Hematopoietic multipotent progenitor cell treated with erythropoietin and hydrocortisone succinate and interleukin-3 and kit ligand, for 8 days (in vitro differentiated cells): Measurements from ENCODE around the gene AJAP1.
"Not testable (repeated sequence)": the region's sequence is repeated elsewhere in the genome, so short reads cannot be mapped to it uniquely, and the experiment has no call there.

Experiments
- DNase-seq: peaks from one replicate; pipeline ENCODE4 v3.0.0-alpha.2; 2015

The AJAP1 gene, protein sequence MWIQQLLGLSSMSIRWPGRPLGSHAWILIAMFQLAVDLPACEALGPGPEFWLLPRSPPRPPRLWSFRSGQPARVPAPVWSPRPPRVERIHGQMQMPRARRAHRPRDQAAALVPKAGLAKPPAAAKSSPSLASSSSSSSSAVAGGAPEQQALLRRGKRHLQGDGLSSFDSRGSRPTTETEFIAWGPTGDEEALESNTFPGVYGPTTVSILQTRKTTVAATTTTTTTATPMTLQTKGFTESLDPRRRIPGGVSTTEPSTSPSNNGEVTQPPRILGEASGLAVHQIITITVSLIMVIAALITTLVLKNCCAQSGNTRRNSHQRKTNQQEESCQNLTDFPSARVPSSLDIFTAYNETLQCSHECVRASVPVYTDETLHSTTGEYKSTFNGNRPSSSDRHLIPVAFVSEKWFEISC

DNA sequence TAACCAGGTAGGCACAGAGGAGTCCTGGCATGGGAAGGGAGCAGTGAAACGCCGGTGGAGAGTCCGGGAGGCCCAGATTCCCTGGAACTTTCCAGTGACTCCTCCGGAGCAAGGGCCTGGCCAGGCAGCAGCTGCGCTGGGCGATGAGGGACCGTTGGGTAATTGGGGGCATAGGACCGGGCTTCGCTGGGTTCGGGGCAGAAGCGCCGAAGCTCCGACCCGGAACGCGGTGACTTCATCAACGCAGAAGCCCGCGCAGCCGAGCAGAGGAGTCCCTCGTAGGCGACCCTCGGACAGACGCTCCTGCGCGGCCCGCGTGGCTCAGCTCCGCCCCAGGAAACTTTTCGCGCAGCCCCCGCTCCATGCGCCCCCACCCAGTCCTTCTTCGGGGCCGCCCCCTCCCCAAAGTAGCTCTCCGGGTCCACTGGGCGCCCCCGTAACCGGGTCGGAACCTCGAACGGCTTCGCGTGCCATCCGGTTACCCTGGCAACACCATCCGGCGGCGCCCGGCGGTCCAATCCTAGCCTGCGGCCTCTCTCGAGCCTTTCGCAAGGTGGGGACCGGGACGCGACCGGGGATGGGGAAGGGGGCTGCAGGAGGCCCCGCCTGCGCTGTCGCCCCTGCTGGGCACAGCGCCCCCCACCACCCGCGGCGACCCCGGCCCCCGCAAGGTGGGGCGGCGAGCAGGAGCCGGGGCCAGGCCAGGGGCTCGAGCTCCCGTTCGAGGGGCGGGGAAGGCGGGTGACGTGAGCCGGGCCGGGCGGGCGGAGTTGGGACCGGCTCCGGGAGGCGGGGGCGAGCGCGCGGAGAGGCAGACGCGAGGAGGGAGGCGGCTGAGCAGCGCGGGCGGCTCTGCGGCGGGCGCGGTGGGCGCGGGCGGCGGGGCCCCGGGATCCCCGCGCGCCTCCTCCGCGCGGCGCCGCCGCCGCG, at the start of gene AJAP1:
Gene AJAP1 (plus strand): TSS at position 814 of the 930 bp plus-strand sequence. CDS start 817 bp downstream, outside the sequence.
- DNase-seq = no peak

DNA sequence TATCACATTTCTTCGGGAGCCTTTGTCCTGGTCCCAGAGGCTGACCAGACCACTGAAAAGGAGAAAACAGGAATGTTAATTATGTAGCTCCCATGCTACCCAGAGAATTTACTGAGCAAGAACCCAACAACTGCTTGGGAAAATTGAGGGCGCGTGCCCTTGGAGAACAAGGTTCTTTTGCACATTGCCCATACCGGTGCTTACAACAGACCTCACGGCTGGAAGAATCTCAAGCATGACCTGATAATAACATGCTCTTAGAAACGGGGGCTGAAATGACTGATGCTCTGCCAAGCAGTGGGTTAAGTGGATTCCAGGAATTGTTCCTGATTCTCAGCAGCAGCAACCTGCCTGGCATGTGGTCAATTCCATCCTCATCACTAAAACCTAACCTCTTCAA, 49.3 kb upstream of the AJAP1 start:
- DNase-seq = peak; percentile 42

DNA sequence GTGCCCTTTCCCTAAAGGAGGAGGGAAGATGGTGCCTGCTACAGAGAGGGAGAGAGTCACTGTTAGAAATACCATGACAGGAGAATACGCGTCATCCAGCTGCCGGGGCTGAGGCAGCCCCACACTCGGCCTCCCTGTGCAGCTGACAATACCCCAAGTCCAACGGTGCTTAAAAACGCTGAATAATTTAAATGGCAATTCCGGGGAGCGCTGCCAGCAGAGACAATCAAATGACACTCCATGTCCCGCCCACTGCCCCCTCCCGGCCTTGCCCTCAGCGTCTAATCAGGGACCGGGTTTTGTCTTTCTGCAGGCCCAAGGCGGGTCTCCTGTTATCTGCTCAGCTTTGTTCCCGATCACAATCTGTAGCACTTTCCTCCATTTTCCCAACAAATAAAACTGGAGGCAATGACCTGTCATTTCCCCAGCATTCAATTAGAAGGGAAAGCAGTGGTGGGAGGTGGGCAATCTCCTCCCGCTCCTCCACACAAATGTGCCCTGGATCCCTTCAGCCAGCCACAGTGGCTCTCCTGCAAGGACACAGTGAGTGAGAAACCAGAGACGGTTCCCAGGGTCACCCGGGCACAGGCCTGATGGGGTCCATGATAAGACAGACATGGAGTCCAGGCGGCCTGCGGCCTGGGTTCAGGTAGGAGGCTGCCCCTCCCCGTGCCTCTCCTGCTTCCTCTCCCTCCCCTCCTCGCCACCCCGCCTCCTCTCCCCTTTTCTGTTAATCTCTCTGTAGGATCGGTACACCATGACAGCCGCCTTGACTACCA, 42.7 kb upstream of the AJAP1 start:
- peak; percentile 18 for DNase-seq

DNA sequence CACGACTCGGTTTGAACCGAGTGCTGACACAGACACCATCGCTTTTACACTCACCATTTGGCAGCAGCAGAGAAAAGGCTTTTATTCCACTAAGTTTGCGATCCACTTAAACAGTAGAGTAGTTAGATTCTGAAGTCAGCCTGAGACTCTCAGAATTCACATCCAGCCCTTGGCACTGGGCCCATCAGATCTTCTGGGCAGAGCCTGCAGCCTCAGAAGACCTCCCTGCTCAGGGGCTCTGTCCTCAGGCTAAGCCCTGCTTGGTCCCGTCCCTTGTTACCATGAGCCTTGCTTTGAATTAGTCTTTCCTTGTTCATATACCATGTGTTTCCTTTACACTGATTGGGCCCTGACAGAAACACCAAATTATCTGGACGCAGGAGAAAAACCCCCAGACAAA, 41.4 kb upstream of the AJAP1 start:
- peak; percentile 77 for DNase-seq

DNA sequence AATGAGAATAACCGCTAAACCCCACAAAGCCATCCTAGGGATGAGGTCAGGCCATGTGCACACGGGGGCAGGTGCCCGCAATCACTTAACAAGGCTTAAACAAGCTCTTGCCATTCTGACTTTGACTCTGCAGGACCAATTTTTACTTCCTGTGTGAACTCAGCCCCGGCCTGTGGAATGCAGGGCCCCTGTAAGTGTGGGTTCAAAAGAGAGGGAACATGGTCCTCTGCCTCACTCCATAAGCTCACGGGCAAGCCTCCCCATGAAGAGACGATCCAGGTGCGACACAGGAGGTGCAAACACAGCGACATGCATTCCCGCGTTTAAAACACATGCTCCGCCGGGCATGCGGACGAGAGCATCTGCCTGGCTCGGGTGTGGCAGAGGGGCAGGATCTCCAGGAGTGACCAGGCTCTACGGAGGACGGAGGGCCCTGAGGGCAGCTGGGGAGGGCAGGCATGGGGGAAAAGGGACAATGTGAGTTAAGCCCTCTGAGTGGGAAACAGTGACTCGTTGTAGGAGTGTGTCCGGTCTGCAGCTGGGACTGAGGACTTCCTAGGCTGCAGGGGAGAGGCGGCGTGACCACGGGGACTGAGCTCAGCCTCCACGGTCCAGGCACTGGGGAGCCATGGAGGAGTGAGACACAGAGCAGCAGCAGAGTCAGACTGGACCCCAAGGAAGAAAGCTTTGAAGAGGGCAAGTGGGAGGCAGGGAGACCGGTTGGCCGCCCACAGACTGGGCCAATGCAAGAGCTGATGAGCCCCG, 40.6 kb upstream of the AJAP1 start:
- DNase-seq = no peak

DNA sequence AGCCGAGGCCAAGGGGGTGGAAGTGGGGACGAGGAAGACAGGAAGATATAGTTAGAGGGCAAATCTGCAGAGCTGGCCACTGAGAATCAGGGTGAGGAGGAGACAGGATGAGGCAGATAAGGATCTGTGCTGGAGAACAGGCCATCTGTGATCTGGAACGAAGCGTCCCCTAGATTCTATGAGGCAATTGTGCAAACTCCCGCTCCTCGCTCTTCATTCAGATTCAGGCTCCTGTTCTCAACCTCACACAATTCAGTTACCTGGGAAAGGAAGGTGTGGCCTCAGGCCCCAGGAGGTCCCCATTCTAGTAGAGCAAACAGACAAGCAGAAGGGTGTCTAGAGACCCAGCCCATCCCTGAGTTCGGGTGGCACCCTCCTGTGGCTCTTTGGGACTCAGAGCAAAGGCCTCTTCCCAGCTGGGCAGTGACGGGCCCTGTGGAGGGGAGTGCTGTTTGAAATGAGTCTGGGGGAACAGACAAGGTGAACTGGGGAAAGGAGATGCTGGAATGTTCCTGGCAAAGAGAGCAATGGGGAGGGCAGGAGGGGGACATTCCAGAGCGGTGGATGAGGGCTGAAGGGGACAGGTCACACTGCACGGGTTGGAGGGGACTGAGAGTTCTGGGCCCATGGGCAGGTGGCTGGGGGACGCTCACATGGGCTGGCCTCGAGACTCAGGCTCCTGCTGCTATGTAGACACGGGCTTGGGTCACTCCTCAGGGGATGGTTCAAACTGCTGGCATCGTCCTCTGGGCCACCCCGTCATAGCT, 39.9 kb upstream of the AJAP1 start:
- no peak for DNase-seq

DNA sequence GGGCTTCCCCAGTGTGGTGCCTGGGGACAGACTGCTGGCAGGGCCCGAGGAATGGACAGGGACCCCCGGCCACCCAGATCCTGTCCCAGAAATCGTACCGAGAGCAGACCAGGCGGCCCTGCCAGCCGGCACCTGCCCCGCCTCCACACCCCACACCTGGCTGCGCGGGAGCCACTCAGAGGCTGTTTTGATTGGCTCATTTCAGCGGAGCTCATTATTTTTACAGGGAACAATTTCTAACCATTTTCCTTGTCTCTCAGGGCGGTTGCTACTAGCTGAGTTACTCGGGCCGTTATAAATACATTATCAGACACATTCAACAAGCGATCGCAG, 39.3 kb upstream of the AJAP1 start:
- no peak for DNase-seq

DNA sequence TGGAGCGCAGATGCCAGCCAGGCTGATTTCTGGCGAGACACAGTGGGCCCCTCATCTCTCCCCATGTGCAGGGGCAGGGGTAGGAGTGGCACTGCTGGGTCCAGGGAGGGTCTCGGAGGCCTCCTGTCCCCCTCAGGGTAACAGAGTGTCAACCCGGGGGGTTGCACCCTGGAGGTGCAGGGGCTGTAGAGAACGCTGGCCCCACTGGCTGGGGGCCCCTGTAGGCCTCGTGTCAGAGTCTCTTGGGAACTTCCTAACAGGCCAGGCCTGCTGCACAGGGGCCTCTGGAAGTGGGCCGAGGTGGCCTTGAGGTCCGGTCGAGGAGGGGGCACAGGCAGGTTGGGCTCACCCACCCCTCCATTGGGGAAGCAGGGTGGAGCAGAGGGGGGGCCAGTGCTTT, 38.9 kb upstream of the AJAP1 start:
- DNase-seq = no peak

DNA sequence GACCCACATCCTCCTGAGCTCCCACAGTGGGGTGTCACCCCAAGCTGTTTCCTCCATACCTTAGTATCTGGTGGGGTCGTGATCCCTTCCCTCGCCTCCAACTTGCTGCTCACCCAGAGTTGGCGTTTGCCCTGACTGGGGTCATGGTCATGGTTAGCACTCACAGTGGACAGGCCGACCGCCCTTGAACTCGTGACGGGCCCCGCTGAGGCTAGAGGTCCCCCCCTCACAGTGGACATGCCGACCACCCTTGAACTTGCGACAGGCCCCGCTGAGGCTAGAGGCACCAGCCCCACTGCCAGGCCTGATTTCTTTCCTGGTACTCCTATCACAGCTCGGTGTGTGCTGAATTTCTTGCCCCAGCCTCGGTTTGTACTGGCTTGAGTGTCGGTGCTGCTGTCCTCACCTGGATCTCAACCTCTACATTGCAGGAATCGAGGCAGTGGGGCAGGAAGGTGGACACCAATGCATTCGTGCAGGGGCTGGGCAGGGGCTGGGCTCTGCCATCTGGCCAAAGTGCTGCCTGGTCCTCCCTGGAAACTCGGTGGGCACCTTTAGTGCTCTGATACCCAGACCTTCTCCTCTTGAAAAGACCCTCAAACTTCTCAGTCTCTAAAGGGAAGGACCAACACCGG, 37.5 kb upstream of the AJAP1 start:
- no peak for DNase-seq

DNA sequence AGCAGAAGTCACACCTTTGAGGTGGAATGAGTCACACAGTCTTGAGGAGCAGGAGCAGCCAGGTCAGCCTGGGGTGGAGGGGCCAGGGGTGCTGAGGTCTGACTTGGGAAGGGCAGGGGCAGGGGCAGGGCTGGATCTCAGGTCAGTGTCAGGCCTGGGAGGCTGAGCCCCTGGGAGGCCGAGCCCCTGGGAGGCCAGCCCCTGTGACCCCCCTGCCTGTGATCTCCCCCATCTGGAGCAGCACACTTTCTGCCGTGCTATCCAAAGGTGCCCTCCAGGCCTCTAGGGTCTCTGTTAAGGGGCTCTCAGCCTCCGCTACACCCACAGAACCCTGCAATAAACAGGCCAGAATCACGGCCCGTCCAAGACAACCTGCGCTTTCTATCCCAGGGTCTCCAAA, 36.9 kb upstream of the AJAP1 start:
- no peak for DNase-seq

DNA sequence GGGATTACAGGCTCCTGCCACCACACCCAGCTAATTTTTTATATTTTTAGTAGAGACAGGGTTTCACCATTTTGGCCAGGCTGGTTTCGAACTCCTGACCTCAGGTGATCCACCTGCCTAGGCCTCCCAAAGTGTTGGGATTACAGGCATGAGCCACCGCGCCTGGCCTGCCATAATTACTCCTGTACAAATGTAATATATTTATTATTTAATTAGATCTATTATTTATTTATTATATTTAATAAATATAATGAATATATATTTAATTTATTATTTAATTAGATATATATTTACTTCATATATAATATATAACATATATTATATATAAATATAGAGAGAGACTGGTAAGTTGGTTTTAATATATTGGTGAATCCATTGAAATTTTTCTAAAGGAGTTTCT, 35.6 kb upstream of the AJAP1 start:
- DNase-seq = not testable (repeated sequence)

DNA sequence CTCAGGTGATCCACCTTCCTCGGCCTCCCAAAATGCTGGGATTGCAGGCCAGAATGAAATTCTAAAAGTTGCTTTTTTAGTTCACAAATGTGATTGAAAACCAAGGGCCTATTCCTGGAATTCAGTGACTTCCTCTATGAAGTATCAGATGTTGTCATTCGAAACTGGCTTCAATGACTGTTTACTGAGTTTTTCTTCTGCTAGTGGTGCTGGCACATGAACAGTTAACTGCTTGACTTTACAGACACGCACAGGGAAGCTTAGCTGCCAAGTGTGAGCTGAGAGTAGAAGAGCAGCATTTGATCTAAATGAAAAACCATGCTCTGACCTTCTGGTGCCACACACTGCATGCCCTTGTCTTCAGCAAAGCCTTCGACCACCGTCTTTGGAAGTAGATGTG, 32.8 kb upstream of the AJAP1 start:
- no peak for DNase-seq

DNA sequence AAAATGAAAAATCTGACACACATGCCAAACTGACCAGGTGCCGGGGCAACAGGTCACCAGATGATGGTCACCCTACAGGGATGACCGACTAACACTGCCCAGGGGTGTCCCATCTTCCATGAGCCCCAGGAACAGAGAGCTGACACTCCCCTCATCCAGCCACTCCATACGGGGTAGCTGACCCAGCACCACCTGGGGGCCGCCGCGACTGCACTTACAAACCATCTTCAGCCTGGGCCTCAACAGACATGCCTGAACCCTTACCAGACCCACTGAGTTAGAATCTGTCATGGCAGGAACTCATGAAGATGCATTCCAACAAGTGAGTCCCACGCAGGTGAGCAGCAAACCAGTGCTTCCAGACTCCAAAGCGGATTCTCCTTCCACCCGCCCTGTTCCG, 31.6 kb upstream of the AJAP1 start:
- DNase-seq = no peak

DNA sequence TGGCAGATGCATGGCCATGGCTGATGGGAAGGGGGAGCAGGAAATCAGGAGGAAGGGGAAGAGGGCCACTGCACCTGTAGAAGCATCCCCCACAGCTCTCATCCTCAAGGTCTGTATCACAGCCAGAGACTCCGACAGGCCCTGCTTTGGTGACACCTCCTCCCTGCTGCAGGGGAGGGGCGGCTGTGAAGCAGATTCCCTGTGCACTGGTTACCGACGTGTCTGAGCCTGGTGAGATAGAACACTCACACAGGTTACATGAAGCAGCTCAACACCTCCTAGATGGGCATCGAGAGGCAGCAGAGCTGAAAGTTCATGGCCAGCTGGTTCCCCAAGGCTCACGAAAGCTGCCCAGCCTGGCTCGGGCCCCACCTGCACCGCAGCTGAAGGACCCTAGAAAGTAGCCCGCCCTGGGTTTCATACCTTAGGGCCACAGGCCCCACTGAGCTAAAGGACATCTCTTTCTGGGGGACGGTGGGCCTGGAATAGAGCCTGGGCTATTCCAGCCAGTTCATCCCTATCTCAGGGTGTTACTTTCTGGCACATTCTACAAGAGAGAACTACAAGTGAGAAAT, 30.2 kb upstream of the AJAP1 start:
- DNase-seq = no peak

DNA sequence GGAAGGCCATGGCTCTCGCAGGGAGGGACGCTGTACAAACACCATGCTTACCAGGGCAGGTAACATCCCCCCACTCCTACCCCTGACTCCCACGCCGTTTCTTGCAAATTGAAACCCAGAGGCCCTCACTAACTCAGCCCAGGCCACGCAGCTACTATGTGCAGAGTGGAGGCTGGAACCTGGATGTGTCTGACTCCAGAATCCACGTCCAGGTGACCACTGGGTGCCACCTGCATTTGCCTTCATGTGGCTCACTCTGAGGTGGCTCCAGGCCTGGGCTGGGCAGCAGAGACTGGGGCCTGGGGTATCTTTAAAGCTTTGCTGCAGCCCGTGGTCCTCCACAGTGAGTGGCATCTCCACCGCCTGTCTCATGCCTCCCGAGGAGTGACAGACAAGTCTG, 29.6 kb upstream of the AJAP1 start:
- no peak for DNase-seq

DNA sequence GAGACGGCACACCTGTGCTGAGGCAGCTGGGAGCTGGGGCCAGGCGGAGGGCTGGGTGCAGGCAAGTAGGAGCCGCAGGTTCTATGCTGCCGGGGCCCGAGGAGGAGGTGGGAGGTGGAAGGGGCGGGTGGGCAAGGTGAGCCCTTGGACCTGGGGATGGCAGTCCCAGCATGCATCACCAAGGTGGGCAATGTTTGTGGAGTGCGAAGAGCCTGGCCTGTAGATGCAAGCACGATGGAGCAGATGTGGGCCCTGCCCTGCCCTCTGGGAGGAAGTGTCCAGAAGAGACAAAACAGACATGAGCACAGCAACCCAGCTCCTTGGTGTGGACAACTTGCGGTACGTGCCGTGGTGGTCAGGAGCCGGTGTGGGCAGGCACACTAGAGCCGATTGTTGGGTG, 28.3 kb upstream of the AJAP1 start:
- no peak for DNase-seq

DNA sequence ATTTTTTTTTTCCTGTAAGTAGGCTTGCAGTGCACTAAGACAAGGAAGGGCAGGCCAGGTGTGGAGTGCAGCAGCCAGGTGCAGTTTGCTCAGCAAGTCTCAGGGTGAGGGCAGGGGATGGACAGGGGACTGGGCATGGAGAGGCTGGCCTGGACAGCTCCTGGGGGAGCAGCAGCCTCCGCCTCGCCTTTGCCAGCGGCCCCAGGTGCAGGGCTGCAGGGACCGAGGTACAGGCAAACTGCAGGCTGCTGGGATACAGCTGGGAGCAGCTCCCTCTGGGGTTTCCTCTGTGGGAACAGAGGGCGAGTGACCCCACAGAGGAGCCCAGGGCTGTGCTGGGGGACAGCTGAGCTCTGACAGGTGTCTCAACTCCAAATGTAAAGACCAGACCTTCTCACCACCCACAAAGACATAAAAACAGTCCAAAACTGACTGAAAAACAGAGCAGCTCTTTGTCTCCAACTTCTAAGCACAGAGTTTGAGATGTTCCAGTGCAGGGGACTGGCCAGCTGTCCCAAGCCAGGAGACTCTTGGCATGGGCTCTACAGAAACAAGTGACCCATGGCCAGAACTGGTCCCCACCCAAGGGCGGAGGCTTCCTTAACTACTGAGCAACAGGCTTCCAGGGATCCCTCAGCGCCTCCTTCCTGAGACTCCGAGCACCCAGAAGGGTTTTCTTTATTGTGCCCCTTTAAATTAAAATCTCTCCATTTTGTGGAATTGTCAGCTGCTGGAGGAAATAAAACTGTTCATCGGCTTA, 27.7 kb upstream of the AJAP1 start:
- no peak for DNase-seq

DNA sequence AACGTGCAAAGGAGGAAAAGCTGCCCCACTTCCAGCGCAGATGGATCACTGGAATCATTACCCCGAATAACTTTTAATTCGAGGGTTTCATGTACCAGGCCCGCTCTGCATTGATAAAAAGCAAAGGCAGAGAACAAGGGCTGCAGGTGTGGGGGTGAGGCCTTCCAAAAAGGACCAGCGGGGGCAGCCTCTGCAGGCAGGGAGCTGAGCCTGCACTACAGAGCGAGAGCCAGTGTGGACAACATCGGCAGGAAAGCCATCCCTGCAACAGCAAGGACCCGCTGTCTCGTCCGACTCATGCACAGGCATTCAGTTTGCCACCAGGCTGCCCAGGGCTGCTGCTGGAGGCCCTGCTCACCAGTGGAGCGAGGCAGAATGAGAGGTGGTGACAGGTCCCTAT, 27.1 kb upstream of the AJAP1 start:
- DNase-seq = no peak

DNA sequence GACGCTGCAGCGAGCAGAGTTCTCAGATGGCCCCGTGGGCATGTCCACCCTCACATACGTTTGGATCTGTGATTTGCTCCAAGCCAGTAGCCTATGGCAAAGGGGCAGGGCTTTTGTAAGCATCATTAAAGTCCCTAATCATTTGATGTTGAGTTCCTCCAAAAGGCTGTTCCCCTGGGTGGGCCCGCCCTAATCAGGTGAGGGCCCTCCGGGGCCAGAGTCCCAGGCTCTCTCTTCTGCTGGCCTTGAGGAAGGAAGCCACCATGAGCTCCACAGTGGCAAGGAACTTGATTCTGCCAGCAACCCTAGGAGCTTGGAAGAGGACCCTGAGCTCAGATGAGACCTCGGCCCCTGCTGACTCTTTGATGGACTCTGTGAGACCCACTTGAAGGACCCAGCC, 25.4 kb upstream of the AJAP1 start:
- no peak for DNase-seq

DNA sequence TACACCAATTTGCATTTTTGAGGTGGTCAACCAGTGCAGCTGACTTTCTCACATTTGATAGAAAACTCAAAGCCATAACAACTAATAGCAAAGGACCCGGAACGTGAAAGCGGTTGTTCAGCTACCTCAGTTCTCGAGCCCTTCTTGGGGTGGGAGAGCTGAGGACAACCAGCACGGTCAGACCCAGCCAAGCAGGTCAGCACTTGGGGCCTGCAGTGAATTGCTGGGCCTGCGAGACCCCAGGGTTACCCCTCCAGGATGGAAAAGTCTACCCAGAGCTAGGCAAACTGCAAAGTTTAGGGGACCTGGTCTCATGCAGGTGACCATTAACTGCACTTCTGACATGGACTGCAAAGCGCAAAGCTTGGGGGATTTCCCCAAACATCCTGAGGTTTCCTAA, 23.8 kb upstream of the AJAP1 start:
- DNase-seq = no peak
